SK-N-SH (cell line): Measurements from ENCODE around the gene EEF2.
"Not testable (repeated sequence)": the region's sequence is repeated elsewhere in the genome, so short reads cannot be mapped to it uniquely, and the experiment has no call there.

ENCODE experiments used
- CTCF ChIP-seq: fragments of 200-600 bp; sonication (generic); IDR thresholded peaks from 2 replicates; pipeline ENCODE4 v1.6.1; 2017; ENCODE audit warnings: antibody characterized with exemption, mild to moderate bottlenecking, moderate library complexity
- RFX5 ChIP-seq: IDR thresholded peaks from 2 replicates; pipeline ENCODE4 v1.6.1; 2012; ENCODE audit warnings: mild to moderate bottlenecking, improper control_type of control experiment, low read length
- SIN3A ChIP-seq: IDR thresholded peaks from 2 replicates; pipeline ENCODE4 v1.6.1; 2012; ENCODE audit warnings: low read depth, mild to moderate bottlenecking, low read length, moderate library complexity, borderline replicate concordance

GRCh38 chr19:3955276-3955675 lies 30.0 kb downstream of the EEF2 start:
- not testable (repeated sequence) for TF ChIP-seq CTCF, RFX5, SIN3A
